ENCODE results near the gene SLC25A47. TPM values are rescaled to one million over a fixed set of nuclear protein-coding genes. Genes with fewer than 3 reads are reported as not detected.

SLC25A47 gene
- not detected in 5 replicates for total RNA-seq (2022; extraction: Qiagen RNA extraction)

DNA sequence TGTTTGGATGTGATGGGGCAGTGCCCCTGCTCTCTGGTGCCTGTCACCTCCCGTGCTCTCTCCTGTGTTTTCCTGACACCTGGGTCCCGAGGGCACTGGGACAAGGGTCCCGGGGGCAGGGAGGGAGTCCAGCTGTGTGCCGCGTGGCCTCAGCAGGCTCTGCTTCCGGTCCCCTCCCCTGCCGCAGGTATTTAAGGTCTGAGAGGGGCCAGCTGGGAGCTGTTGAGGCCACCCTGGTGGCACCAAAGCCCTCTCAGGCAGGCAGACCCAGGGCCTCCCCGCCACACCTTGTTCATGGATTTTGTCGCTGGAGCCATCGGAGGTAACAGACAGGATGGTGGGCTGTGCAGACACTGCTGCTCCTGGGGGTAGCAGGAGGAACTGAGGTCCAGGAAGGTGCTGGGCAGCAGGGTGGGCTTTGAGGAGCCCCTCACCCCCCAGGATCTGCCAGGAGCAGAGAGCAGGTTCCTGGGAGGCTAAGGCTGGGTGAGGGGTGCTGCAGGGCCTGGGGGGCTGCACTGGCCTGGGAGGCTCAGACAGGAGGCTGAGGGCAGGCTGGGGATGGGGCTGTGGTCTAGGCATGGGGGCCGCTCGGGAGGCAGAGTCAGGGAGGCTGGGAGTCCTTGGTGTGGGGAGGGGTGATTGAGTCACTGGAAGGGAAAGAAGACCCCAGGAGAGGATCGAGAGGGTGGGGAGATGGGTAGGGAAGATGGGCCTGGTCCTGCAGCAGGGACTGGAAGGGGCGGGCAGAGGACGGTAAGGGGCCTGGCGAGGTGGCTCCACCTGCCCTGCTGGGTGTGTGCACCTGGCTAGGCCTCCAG, at the start of gene SLC25A47:
SLC25A47 (plus strand) TSS at position 219 of the 821 bp plus-strand sequence; CDS start at position 295, 76 bp downstream.

DNA sequence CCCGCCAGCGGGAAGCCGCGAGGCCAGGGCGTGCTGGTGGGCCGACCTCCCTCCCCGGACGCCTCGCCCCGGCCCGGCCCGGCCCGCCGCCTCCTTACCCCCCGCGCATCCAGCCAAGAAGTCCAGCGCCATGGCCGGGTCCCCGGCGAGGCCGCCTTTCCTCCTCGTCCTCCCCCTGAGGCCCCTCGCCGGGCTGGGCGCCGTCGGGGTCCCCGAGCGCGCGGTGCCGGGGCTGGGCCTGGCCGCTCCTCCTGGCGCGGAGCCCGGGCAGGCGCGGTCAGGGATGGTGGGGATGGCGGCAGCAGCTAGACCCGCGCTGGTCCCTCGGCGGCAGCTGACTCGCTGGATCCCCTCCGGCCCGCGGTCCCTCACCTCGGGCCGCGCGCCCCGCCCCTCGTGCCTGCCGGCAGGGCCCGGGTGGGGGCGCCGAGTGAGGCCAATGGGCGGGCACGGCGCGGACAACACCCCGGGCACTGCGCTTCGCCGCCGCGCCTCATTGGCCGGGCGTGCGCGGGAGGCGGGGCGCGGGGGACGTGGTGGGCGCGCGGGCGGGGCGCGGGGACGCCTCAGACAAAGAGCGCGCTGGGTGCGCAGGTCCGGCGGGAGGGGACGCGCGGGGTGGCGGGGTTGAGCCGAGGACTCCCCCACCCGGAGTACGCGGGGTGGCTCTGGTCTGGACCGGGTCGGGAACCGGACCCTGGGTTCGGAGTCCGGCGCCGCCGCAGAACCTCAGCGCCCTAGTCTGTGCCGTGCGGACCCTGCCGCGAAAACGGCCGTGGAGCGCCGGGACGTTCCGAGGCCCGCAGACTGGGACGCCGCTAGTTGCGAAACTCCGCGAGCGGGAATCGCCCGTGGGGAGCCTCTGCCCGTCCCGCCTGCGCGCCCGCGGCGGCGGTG, 16.8 kb upstream of the SLC25A47 start, which contains the start of gene SLC25A29:
SLC25A29 (minus strand) TSS at position 344 of the 897 bp plus-strand sequence; CDS start at position 132, 212 bp downstream.

GRCh38 chr14:100375963-100376735, 53.0 kb downstream of the SLC25A47 start, which contains the start of gene WDR25:
Gene WDR25 (plus strand): TSS chr14:100376485.

Other genes with a start within 250 kb of the SLC25A47 start
- gene DEGS2, start 163.7 kb upstream of the SLC25A47 start, total RNA-seq (2022; extraction: Qiagen RNA extraction) = 1.5 to 3.9 TPM (median 2.5 TPM) in 5 replicates
- gene YY1, start 84.2 kb upstream of the SLC25A47 start, total RNA-seq (2022; extraction: Qiagen RNA extraction) = 64.1 to 73.7 TPM (median 69.5 TPM) in 5 replicates
- gene SLC25A29, start 16.9 kb upstream of the SLC25A47 start, total RNA-seq (2022; extraction: Qiagen RNA extraction) = 7.5 to 10.0 TPM (median 9.7 TPM) in 5 replicates
- 8.9 to 10.4 TPM (median 9.5 TPM) in 5 replicates for gene WDR25, start 53.1 kb downstream of the SLC25A47 start, total RNA-seq (2022; extraction: Qiagen RNA extraction)

All from A549 treated with Hydrocortisone at 1 μM for 4 hours (cell line).